Measurements from ENCODE around the gene CAMK2N1. TPM values are rescaled to one million over a fixed set of nuclear protein-coding genes. Genes with fewer than 3 reads are reported as not detected.
"Not testable (repeated sequence)": the region's sequence is repeated elsewhere in the genome, so short reads cannot be mapped to it uniquely, and the experiment has no call there.

Gene CAMK2N1
- total RNA-seq, 2 experiments from 2014 or later, result 2.2 to 2.5 TPM

DNA sequence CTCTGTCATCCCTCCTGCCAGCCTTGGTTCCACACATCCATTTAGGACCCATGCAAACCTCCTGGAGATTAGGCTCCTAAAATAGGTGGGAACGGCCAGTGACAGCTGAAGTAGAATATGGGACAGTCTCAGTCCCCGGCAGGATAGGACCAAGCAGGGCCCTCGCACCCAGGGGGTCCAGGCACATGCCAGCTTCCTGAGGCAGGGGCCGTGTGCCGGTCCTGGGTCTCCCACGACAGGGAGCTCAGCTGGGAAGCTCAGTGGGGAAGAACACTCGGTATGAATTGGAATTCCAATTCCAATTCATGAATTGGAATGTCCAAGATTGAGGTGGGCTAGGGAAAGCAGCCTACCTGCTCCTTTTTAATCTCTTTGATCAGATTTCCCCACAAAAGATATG lies 12.1 kb upstream of the CAMK2N1 start:
- CTCF ChIA-PET, result no interaction called here
- POLR2A ChIA-PET, result no interaction called here

DNA sequence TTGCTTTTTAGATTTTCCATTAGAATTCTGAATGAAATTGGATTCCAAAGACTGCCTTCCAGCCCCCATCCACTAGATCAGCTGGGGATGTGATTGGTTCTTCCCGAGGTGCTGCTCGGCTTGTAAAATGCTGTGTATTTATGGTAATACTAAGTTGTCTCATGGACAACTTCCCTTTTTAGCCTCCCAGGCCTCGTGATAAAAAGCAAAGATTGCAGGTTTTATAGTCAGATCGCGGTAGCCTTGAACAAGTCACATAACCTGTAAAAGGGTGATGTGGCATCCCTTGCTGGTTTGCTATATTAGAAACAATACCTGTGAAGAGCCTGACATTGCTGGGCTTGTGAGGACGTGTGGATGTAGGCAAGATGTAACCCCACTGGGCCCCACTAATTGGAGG lies 11.5 kb upstream of the CAMK2N1 start:
- ChIA-PET CTCF (no interaction called here), POLR2A (no interaction called here)

DNA sequence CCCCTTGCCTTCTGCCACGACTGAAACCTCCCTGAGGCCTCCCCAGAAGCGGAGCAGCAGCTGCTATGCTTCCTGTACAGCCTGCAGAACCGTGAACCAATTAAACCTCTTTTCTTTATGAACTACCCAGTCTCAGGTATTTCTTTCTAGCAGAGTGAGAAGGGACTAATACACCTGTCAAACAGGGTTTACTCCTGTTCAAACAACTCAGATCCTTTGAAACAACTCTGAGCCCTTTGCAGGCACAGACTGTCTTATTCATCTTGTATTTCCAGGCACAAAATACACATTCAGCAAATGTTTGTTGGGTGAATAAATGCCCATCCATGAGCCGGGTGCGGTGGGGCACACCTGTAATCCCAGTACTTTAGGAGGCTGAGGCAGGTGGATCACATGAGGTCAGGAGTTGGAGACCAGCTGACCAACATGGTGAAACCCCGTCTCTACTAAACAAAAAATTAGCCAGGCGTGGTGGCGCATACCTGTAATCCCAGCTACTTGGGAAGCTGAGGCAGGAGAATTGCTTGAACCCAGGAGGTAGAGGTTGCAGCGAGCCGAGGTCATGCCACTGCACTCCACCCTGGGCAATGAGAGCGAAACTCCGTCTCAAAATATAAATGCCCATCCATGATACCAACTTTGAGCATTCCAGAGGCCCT lies 10.8 kb upstream of the CAMK2N1 start:
- CTCF ChIA-PET, POLR2A ChIA-PET: not testable (repeated sequence)

DNA sequence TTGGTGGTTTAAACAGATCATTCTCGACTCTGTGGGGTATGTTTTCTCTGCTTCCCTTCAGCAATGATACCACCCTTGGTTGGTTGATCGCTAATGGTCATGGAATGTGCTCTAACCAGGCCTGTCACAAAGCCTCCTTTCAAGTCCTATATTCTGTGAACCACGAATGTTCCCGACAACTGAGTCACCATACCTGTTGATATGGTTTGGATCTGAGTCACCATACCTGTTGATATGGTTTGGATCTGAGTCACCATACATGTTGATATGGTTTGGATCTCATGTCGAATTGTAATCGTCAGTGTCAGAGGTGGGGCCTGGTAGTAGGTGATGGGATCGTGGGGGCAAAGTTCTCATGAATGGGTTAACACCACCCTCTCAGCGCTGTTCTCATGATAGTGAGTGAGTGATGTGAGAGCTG lies 10.2 kb upstream of the CAMK2N1 start:
- POLR2A ChIA-PET, result no interaction called here
- CTCF ChIA-PET, result no interaction called here

DNA sequence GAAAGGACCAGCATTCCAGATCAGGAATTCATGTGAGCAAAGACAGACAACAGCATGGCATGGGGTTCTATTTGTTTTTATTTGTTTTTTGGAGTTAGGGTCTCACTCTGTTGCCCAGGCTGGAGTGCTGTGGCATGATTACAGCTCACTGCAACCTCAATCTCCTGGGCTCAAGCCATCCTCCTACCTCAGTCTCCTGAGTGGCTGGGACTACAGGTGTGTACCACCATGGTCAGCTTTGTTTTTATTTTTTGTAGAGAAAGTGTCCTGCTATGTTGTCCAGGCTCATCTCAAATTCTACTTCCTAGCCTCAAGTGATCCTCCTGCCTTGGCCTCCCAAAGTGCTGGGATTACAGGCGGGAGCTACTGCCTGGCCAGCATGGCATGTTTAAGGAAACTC lies 9.7 kb upstream of the CAMK2N1 start:
- POLR2A ChIA-PET, result interaction anchor here (0.6 kb wide), 1 partner anchor 11 kb away, joined by 3 read pairs; no protein-coding TSS in a partner anchor
- CTCF ChIA-PET, result interaction anchor here (1.8 to 3.1 kb wide), 2 partner anchors 10 to 283 kb away, joined by 4 to 22 read pairs; partner anchors contain the start of gene CAMK2N1

DNA sequence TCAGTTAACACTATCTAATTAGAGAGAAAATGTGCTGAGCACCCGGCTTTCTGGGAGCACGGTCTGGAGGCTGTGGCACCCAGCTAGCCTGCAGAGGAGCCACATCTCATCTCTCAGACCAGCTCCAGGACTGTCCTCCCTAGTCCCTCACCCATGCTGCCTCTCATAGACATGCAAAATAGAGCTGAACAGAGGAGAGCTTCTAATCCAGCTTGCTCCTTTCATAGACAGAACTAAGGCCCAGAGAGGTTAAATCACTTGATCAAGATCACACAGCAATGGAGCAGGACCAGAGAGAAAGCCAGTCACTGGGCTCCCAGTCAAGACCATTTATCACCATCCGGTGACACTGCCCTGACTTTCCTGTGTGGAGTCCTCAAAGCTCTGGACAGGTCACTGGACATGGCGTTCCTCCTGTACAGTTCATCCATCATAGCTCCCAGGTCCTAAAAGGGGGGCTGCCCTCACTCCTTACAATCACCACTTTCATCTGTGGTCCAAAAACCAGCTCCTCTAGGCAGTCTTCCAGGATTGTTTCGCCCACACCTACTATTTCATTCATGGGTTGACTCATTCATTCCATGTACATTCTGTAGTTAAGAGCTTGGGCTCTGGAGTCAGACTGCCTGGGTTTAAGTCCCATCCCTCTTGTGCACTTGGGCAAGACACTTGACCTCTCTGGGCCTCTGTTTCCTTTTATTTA lies 8.8 kb upstream of the CAMK2N1 start:
- ChIA-PET CTCF (interaction anchor here (0.6 to 3.7 kb wide), 15 partner anchors 7 to 343 kb away, joined by 3 to 22 read pairs (median 5); partner anchors contain the start of gene CAMK2N1), POLR2A (interaction anchor here (0.6 kb wide), 1 partner anchor 10 kb away, joined by 3 read pairs; no protein-coding TSS in a partner anchor)

DNA sequence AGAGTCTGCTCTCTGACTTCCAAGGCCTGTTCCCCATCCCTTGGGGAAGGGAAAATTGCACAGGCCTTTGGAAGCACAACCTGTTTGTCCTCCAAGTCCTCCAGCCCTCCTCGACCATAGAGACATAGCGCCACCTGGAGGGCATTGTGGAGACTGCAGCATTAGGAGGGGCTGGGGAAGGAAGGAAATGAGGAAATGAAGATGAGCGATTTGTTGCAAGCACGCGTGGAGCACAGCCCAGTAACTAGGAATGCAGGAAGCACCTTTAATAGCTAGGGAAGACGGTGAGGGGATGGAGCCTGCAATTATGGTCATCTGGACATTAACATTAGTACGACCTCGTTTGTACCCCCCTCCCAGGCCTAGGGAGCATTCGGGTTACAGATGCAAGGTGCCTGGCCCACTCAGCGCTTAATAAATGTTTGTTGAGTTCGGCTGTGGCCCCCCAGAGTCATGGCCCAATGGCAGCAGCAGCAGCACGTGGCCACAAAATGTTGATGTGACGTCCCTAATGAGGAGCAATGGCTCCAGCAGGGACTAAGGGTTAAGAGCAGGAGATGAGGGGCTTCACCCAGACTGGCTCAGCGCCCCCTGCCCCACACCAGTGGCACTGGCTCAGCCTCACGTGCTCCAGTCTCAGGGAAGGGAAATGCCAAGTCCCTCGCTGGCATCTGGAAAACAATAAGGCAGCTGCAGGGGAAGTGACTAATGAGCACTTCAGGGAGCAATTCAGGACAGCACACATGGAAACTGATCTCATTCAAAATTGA lies 8.0 kb upstream of the CAMK2N1 start:
- ChIA-PET CTCF (interaction anchor here (0.6 to 3.7 kb wide), 17 partner anchors 8 to 342 kb away, joined by 3 to 22 read pairs (median 5); partner anchors contain the start of gene CAMK2N1), POLR2A (no interaction called here)

DNA sequence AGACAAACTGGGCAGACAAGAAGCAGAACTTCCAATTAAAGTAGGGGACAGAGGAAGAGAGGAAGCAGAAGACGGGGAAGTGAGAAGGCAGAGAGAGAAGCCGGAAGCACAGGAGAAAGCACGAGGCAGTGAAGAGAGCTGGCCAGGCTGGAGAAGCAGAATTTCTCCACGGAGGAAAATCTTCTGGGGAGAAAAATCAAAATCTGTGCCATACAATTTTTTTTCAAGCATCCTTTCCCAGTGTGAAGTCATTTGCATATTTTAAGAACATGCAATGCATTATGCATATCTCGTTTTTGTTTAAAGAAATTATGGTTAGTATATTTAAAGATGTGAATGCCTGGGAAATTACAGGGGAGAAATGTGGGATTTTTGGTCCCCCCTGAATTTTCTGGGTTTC lies 7.3 kb upstream of the CAMK2N1 start:
- ChIA-PET POLR2A (interaction anchor here (0.5 kb wide), 1 partner anchor 213 kb away, joined by 5 read pairs; no protein-coding TSS in a partner anchor), CTCF (interaction anchor here (0.7 to 3.7 kb wide), 13 partner anchors 8 to 341 kb away, joined by 3 to 22 read pairs (median 5); no protein-coding TSS in a partner anchor)

DNA sequence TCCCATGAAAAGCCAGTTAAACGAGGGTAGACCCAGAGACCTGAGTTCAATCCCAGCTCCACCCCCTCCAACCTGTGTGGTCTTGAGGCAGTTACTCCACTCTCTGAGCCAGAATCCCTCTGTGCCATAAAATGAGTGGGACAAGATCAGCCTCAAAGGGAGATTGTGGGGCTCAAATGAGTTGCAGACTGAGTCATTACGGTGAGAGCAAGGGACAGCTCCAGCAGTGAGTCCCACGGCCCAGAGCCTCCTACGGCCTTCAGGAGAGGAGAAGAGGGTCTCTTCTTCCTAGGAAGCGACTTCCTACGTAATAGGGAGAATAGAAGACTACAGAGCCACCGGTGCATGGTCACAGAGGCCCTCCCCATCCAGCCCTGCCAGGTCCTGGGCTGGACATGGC lies 6.7 kb upstream of the CAMK2N1 start:
- CTCF ChIA-PET, result interaction anchor here (0.6 to 3.7 kb wide), 5 partner anchors 63 to 280 kb away, joined by 4 to 22 read pairs (median 5); no protein-coding TSS in a partner anchor
- POLR2A ChIA-PET, result no interaction called here

DNA sequence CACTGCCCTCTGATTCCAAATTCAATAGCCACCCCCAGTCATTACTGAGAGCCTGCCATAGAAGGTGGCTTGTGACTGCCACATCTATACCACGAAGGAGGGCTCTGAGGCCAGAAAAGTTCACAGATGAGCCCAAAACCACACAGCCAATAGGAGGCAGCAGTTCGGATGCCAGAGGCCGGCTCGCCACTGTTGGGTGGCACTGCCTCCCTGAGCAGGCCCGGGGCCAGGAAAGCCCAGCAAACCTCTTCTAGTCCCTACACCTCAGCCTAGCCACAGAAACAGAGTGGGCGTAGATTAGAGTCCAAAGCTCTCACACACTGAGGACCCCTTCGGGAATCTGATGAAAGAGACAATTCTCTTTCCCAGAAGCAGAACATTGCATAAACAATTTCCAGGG lies 5.9 kb upstream of the CAMK2N1 start:
- POLR2A ChIA-PET, result no interaction called here
- CTCF ChIA-PET, result interaction anchor here (1.1 to 3.7 kb wide), 5 partner anchors 62 to 279 kb away, joined by 4 to 13 read pairs (median 4); no protein-coding TSS in a partner anchor

DNA sequence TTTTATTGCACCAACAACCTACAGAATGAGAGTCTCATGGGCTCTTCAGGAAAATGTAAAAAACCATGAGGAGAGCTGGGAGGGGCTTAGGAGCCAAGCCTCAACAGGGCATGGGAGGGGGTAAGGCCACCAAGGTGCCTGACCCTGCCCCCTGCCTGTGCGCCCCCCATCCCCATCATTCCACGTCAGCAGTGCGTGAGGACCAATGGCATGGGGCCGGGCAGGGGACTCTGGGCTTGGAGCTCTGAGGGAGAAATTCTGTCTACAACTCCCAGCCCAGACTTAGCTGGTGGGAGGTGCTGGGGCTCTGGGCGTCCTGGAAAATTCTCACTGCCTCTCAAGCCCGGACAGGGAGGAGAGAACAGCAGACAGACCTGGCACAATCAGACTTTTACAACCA lies 5.2 kb upstream of the CAMK2N1 start:
- CTCF ChIA-PET, result interaction anchor here (1.7 to 1.8 kb wide), 2 partner anchors 114 to 278 kb away, joined by 4 to 9 read pairs; no protein-coding TSS in a partner anchor
- POLR2A ChIA-PET, result no interaction called here

DNA sequence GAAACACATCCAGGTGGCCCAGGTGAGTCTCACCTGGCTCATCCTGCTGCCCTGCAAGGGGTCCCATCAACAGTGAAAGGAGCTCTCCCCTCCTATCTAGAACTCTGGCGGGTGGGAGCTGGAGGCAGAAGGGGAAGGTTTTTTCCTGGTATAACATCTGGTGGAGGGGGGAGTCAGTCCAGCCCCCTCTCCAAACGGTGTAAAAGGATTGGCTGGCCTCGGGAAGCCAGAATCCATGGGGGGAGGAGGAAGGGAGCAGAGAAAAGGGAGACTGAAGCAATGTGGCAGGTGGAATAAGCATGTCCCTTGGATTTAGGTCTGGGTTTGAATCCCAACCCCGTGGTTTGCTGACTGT lies 1.2 kb upstream of the CAMK2N1 start:
- CTCF ChIA-PET, result interaction anchor here (0.6 to 1.4 kb wide), 3 partner anchors 335 to 450 kb away, joined by 3 to 4 read pairs (median 3); no protein-coding TSS in a partner anchor
- POLR2A ChIA-PET, result no interaction called here

DNA sequence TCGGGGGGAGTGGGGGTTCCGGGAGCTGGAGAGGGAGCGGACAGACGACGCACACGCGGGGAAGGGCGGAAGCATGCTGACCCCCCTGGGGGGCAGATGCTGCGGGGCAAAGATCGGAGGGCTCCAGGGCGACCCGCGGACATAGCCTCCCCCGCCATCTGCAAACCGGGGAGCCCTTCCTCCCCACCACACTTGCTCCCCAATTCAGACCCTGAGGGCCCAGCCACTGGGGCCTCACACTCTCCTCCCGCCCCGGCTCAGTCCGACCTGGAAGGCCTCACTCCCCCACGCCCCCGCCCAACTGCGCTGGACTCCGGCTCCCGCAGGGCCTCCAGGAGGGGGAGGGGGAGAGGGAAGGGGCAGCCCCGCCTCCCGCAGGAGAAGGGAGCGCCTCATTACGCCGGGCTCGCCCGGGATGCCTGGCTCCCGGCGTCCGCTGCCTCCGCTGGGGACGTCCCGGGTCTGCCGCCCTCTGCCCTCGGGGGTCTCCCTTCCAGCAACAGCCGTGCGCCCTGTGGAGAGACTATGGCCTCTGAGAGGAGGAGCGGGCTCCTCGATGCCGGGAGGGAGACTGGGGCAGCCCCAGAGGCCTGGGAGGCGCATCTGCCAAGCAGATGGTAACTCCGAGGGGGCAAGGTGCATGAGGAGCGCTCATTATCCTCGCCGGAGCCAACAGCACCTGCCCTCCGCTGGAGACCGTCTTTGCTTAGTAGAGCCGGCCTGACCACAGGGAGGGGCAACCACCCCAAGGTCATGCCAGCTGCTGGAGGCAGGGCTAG lies 636 bp upstream of the CAMK2N1 start:
- POLR2A ChIA-PET, result no interaction called here
- CTCF ChIA-PET, result interaction anchor here (0.7 to 1.4 kb wide), 3 partner anchors 8 to 449 kb away, joined by 3 to 4 read pairs (median 3); no protein-coding TSS in a partner anchor

DNA sequence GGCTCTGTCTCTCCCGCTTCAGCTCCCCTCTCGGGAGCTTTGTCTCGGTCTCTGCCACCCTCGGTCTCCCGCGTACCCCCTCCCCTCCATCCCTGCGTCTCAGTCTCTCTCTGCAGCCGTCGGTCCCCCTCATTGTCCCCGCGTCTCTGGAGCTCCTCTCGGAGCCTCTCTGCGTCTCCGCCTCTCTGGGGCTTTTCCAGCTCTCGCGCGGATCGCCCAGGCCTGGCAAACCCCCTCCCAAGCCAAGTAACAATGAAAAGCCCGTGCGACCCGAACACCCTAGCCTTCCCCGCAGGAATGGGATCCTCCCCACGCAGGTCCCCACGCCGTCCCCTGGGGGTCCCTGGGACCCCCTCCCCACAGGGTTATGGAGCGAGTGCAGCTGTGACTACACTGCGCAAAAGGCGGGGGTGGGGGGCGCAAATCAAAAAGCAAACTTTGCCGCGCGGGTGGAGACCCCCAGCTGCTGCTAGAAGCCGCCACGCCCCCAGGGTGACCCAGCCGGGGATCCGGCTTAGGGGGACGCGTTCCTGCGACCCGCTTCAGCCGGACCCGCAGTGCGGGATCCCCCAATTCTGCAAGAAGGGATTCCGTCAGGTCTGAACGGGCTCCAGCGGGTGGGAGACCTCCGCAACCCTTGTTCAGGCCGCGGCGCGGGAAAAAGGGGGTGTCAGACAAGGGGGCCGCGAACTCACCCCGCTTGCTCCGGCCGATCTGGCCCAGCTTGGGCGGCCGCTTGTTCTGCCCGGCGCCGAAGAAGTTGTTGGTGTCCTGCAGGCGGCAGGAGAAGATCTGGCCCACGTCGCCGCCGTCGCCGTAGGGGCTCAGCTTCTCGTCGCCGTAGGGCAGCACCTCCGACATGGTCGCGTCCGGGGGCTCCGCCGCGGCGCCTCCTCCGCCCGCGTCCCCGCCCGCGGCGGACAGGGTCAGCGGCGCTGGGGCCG lies 1.2 kb downstream of the CAMK2N1 start:
- ChIA-PET POLR2A (interaction anchor here (0.7 kb wide), 1 partner anchor 11 kb away, joined by 3 read pairs; no protein-coding TSS in a partner anchor), CTCF (interaction anchor here (2.0 kb wide), 1 partner anchor 9 kb away, joined by 7 read pairs; no protein-coding TSS in a partner anchor)

DNA sequence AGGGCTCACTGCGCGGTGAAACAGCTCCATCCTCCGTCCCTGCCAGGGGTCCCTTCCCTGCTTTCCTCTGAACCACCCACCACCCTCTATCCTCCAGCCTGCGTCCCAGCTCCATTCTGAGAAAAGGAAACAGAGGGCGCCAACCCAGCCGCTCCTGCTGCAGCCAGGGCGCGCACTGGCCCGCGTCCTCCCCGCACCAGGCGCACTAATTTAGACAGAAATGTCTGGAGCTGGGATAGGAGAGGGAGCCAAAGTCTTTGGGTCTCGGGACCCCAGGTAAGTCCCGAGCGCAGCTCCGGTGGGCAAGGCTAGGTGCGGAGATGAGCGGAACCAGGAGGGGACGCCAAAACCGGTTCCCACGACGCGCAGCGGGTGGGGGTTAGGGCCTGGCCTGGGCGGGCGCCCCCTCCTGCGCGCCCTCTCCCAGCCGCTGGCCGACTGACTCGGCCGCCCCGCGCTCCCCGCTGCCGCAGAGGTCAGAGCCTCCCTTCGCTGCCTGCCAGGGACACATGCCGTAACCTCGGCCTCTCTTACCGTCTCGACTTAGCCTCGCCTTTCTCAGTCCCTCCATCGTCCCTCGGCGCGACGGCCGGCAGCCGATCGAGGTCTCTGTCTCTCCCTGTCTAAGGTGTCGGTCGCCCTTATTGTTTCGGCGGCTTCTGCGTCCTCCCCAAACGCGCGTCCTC lies 2.0 kb downstream of the CAMK2N1 start:
- CTCF ChIA-PET, result interaction anchor here (2.0 kb wide), 1 partner anchor 10 kb away, joined by 7 read pairs; no protein-coding TSS in a partner anchor
- POLR2A ChIA-PET, result interaction anchor here (0.7 kb wide), 1 partner anchor 11 kb away, joined by 3 read pairs; no protein-coding TSS in a partner anchor

DNA sequence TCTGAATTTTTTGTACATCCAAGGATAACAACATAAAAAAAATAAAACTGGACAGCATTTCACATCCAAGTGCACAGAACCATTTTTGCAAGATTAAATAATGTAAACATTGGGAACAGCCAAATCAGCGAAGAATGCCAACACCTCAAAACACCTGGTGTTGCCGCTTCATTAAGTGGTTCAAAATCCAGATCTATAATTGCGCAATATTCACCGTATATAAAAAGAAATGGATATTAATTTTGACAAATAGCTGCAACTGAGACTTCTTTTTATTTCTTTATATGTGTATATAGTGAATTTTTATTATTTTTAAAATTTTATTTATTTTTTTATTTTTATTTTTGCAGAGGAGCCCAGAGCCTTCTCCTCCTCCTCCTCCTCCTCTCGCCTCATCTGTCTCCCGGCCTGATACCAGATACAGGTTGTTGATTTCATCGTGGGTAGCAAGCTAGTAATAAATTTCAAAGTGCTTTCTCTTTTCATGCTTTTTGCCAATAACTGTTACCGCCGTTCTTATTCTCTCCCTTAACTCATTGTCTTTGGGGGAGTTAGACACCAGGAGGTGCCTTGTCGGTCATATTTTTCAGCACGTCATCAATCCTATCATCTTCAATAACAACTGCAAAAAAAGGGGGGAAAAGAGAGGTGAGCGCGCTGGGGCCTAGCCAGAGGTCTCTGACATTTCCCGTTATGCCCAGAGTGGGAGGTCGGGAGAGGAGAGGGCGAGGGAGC lies 2.7 kb downstream of the CAMK2N1 start:
- ChIA-PET CTCF (interaction anchor here (2.0 kb wide), 1 partner anchor 11 kb away, joined by 7 read pairs; no protein-coding TSS in a partner anchor), POLR2A (no interaction called here)

Measured in activated CD8-positive, alpha-beta memory T cell treated with anti-CD3 and anti-CD28 coated beads for 36 hours (primary cell).